Measurements from ENCODE around the gene MGME1.

The MGME1 gene

Small RNAs within 50 kb of the gene (small RNA-seq; reads per million reads assigned to genes)
- 732 reads per million, percentile 99 among the genes with 10 or more reads in this experiment for gene SNORD17

Measured in skeletal muscle satellite cell (primary cell).